ENCODE data around the gene C10orf88. TPM values are rescaled to one million over a fixed set of nuclear protein-coding genes. Genes with fewer than 3 reads are reported as not detected.

Gene C10orf88
- 8.0 TPM for polyA plus RNA-seq (2013, experiment 1 of 2)
- 8.1 TPM for polyA plus RNA-seq (2013, experiment 2 of 2)

DNA sequence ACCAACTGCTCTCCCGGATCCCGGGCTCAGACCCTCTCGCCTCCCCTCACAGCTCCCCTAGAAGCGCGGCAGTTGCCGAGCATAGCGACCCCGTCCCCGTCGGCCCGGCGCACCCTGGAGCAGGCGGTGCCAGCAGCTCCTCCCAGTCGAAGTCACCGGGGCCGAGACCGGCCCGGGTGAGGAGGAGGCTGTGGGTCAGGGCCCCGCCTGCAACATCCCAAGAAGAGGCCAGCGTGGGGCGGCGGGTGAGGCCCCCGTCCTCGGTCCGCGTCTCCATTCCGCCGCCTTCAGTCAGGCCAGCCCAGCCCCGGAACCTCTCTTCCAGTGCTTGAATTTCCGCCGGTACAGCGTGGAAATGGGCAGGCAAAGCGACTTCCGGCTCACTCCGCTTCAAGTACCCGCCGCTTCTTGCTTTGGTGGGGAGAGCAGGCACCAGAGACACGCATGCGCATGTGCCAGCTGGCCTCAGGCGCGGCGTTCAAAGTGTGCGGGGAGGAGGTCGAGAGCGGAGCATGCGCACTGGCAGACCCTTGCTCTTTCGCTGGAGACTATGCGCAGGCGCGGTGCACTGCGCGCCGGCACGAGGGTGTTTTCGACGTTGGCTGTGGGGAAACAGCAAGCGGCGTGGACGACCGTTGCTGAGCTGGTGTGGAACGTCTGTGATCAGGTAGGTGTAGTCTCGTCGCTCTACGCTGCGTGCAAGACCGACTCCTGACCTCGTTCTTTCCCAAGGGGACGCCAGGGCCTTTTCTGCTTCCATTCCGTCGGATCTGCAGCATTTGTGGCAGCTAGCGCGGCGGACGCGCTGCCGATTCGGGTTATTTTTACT, at the start of gene C10orf88:
Gene C10orf88, minus strand, starts transcription at position 326 of the 829 bp plus-strand sequence. Its CDS starts 49 bp downstream, at position 277.
- H3K4me2 ChIP-seq (ENCODE audit: insufficient read depth, low read length, poor library complexity, severe bottlenecking), result peak within 1 kb of the TSS; percentile 79
- peak within 1 kb of the TSS; percentile 73 to 93 for H3K4me3 ChIP-seq (ENCODE audit: low read length in 2 of 2)
- H3K27me3 ChIP-seq (ENCODE audit: control insufficient read depth in 3 of 3, insufficient read depth in 3 of 3, low read depth in 1 of 3, low read length in 3 of 3), result no peaks in the 10 kb centered on the region
- H2BK5ac ChIP-seq (ENCODE audit: low read length), result no peak within 1 kb of the TSS
- H3K14ac ChIP-seq (ENCODE audit: low read length), result peak within 1 kb of the TSS; percentile 58
- peak within 1 kb of the TSS; percentile 82 for H2BK120ac ChIP-seq (ENCODE audit: low read depth, low read length)
- no peak within 1 kb of the TSS for H3K4ac ChIP-seq (ENCODE audit: low read length)
- WGBS, 2 donors (ENCODE audit: extremely low coverage in 2 of 2, insufficient read length in 2 of 2, insufficient replicate concordance in 1 of 2), result no CpG with 5 or more reads among the region's 77 CpGs
- peak within 1 kb of the TSS; percentile 38 for H3K23ac ChIP-seq (ENCODE audit: low read depth, low read length, poor library complexity)
- peak within 1 kb of the TSS; percentile 98 for H3K18ac ChIP-seq (ENCODE audit: low read length)
- peak within 1 kb of the TSS; percentile 96 for H3K9ac ChIP-seq (ENCODE audit: low read depth, low read length, poor library complexity)
- peaks cover 2 to 3% of the 10 kb centered on the region in 2 donors for H3K4me1 ChIP-seq (ENCODE audit: control insufficient read depth in 2 of 2, insufficient read depth in 1 of 2, low read depth in 1 of 2, low read length in 2 of 2)
- H4K91ac ChIP-seq (ENCODE audit: low read depth, low read length, poor library complexity), result no peak within 1 kb of the TSS
- H4K8ac ChIP-seq (ENCODE audit: low read depth, low read length), result peak within 1 kb of the TSS; percentile 67
- no peaks in the 10 kb centered on the region for H3K79me1 ChIP-seq (ENCODE audit: low read depth, low read length)
- peaks cover 3 to 5% of the 10 kb centered on the region in 2 donors for H3K9me3 ChIP-seq (replicated peaks in 1 of 2; ENCODE audit: control insufficient read depth in 2 of 2, insufficient read depth in 1 of 2, low read depth in 1 of 2, low read length in 2 of 2)
- DNase-seq (ENCODE audit: low spot score), result peak; percentile 97
- H2BK15ac ChIP-seq (ENCODE audit: low read length), result peak within 1 kb of the TSS; percentile 91
- H2AK5ac ChIP-seq (ENCODE audit: low read depth, low read length), result peak within 1 kb of the TSS; percentile 85
- peak within 1 kb of the TSS; percentile 82 for H2AFZ ChIP-seq (ENCODE audit: low read length)
- H3K36me3 ChIP-seq (replicated peaks in 1 of 2; ENCODE audit: control insufficient read depth in 2 of 2, insufficient read depth in 2 of 2, low read length in 2 of 2), result peaks cover 0 to 34% of the 10 kb centered on the region in 2 donors
- H3K27ac ChIP-seq (replicated peaks; ENCODE audit: low read length), result peak within 1 kb of the TSS; percentile 75
- H2BK12ac ChIP-seq (ENCODE audit: low read length), result peak within 1 kb of the TSS; percentile 73

GRCh38 chr10:123001370-123001769, 47.3 kb upstream of the C10orf88 start:
- Histone ChIP-seq H3K9ac (ENCODE audit: low read depth, low read length, poor library complexity) (no peak overlapping the region), H3K79me1 (ENCODE audit: low read depth, low read length) (no peaks in the 10 kb centered on the region), H4K8ac (ENCODE audit: low read depth, low read length) (no peak overlapping the region), H2BK120ac (ENCODE audit: low read depth, low read length) (no peak overlapping the region), H3K4ac (ENCODE audit: low read length) (no peak overlapping the region), H3K14ac (ENCODE audit: low read length) (no peak overlapping the region), H3K9me3 (replicated peaks in 1 of 2; ENCODE audit: control insufficient read depth in 2 of 2, insufficient read depth in 1 of 2, low read depth in 1 of 2, low read length in 2 of 2) (no peaks in the 10 kb centered on the region), H3K36me3 (replicated peaks in 1 of 2; ENCODE audit: control insufficient read depth in 2 of 2, insufficient read depth in 2 of 2, low read length in 2 of 2) (peaks cover 0 to 11% of the 10 kb centered on the region in 2 donors), H3K4me3 (ENCODE audit: low read length in 2 of 2) (no peak overlapping the region), H2BK15ac (ENCODE audit: low read length) (no peak overlapping the region), H3K4me1 (ENCODE audit: control insufficient read depth in 2 of 2, insufficient read depth in 1 of 2, low read depth in 1 of 2, low read length in 2 of 2) (peaks cover 2 to 3% of the 10 kb centered on the region in 2 donors), H2AK5ac (ENCODE audit: low read depth, low read length) (no peak overlapping the region), H2AFZ (ENCODE audit: low read length) (no peak overlapping the region), H2BK5ac (ENCODE audit: low read length) (no peak overlapping the region), H3K27me3 (ENCODE audit: control insufficient read depth in 3 of 3, insufficient read depth in 3 of 3, low read depth in 1 of 3, low read length in 3 of 3) (no peaks in the 10 kb centered on the region), H3K23ac (ENCODE audit: low read depth, low read length, poor library complexity) (no peak overlapping the region), H2BK12ac (ENCODE audit: low read length) (no peak overlapping the region), H3K4me2 (ENCODE audit: insufficient read depth, low read length, poor library complexity, severe bottlenecking) (no peak overlapping the region), H3K27ac (replicated peaks; ENCODE audit: low read length) (no peak overlapping the region), H3K18ac (ENCODE audit: low read length) (no peak overlapping the region), H4K91ac (ENCODE audit: low read depth, low read length, poor library complexity) (no peak overlapping the region)
- WGBS, 2 donors (ENCODE audit: extremely low coverage in 2 of 2, insufficient read length in 2 of 2, insufficient replicate concordance in 1 of 2), result no CpG with 5 or more reads among the region's 2 CpGs
- no peak for DNase-seq (ENCODE audit: low spot score)

GRCh38 chr10:123000155-123000554, 46.1 kb upstream of the C10orf88 start:
- Histone ChIP-seq H4K91ac (ENCODE audit: low read depth, low read length, poor library complexity) (no peak overlapping the region), H2AK5ac (ENCODE audit: low read depth, low read length) (no peak overlapping the region), H3K27me3 (ENCODE audit: control insufficient read depth in 3 of 3, insufficient read depth in 3 of 3, low read depth in 1 of 3, low read length in 3 of 3) (no peaks in the 10 kb centered on the region), H3K14ac (ENCODE audit: low read length) (no peak overlapping the region), H3K18ac (ENCODE audit: low read length) (no peak overlapping the region), H2BK5ac (ENCODE audit: low read length) (no peak overlapping the region), H3K4me3 (ENCODE audit: low read length in 2 of 2) (no peak overlapping the region), H2BK15ac (ENCODE audit: low read length) (no peak overlapping the region), H2AFZ (ENCODE audit: low read length) (no peak overlapping the region), H3K27ac (replicated peaks; ENCODE audit: low read length) (no peak overlapping the region), H4K8ac (ENCODE audit: low read depth, low read length) (no peak overlapping the region), H3K9me3 (replicated peaks in 1 of 2; ENCODE audit: control insufficient read depth in 2 of 2, insufficient read depth in 1 of 2, low read depth in 1 of 2, low read length in 2 of 2) (no peaks in the 10 kb centered on the region), H3K4me1 (ENCODE audit: control insufficient read depth in 2 of 2, insufficient read depth in 1 of 2, low read depth in 1 of 2, low read length in 2 of 2) (peaks cover 2 to 3% of the 10 kb centered on the region in 2 donors), H3K9ac (ENCODE audit: low read depth, low read length, poor library complexity) (no peak overlapping the region), H2BK120ac (ENCODE audit: low read depth, low read length) (no peak overlapping the region), H2BK12ac (ENCODE audit: low read length) (no peak overlapping the region), H3K4me2 (ENCODE audit: insufficient read depth, low read length, poor library complexity, severe bottlenecking) (no peak overlapping the region), H3K79me1 (ENCODE audit: low read depth, low read length) (no peaks in the 10 kb centered on the region), H3K4ac (ENCODE audit: low read length) (no peak overlapping the region), H3K36me3 (replicated peaks in 1 of 2; ENCODE audit: control insufficient read depth in 2 of 2, insufficient read depth in 2 of 2, low read length in 2 of 2) (peaks cover 2 to 22% of the 10 kb centered on the region in 2 donors), H3K23ac (ENCODE audit: low read depth, low read length, poor library complexity) (no peak overlapping the region)
- no peak for DNase-seq (ENCODE audit: low spot score)
- WGBS, 2 donors (ENCODE audit: extremely low coverage in 2 of 2, insufficient read length in 2 of 2, insufficient replicate concordance in 1 of 2), result no CpG with 5 or more reads among the region's 3 CpGs

DNA sequence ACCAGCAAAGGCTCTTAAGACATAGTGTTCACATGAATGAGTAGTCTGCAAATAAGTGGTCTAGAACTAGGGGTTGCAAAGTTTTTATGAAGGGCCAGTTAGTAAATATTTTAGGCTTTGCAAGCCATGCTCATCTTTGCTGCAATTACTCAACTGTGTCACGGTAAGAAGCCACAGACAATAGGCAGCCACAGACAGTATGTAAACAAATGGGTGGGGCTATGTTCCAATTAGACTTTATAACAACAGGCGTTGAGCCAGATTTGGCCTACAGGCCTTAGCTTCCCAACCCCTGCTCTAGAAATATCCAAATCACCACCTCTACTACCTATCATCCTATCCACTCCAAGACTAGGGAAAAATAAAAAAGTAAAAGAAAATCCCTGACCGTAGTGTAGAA, 45.3 kb upstream of the C10orf88 start:
- H3K4ac ChIP-seq (ENCODE audit: low read length), result no peak overlapping the region

More for the DNA sequence above, 45.3 kb upstream of the C10orf88 start:
- H3K27me3 ChIP-seq (ENCODE audit: control insufficient read depth in 3 of 3, insufficient read depth in 3 of 3, low read depth in 1 of 3, low read length in 3 of 3), result no peaks in the 10 kb centered on the region
- DNase-seq (ENCODE audit: low spot score), result no peak
- no CpG with 5 or more reads among the region's 3 CpGs for WGBS, 2 donors (ENCODE audit: extremely low coverage in 2 of 2, insufficient read length in 2 of 2, insufficient replicate concordance in 1 of 2)
- H3K79me1 ChIP-seq (ENCODE audit: low read depth, low read length), result no peaks in the 10 kb centered on the region
- no peak overlapping the region for H3K18ac ChIP-seq (ENCODE audit: low read length)
- no peak overlapping the region for H2BK12ac ChIP-seq (ENCODE audit: low read length)
- H3K36me3 ChIP-seq (replicated peaks in 1 of 2; ENCODE audit: control insufficient read depth in 2 of 2, insufficient read depth in 2 of 2, low read length in 2 of 2), result peaks cover 4 to 30% of the 10 kb centered on the region in 2 donors
- H3K23ac ChIP-seq (ENCODE audit: low read depth, low read length, poor library complexity), result no peak overlapping the region
- H3K9ac ChIP-seq (ENCODE audit: low read depth, low read length, poor library complexity), result no peak overlapping the region
- H3K4me3 ChIP-seq (ENCODE audit: low read length in 2 of 2), result no peak overlapping the region
- H4K91ac ChIP-seq (ENCODE audit: low read depth, low read length, poor library complexity), result no peak overlapping the region
- H2AFZ ChIP-seq (ENCODE audit: low read length), result no peak overlapping the region
- no peak overlapping the region for H2BK15ac ChIP-seq (ENCODE audit: low read length)
- no peaks in the 10 kb centered on the region for H3K9me3 ChIP-seq (replicated peaks in 1 of 2; ENCODE audit: control insufficient read depth in 2 of 2, insufficient read depth in 1 of 2, low read depth in 1 of 2, low read length in 2 of 2)
- H2AK5ac ChIP-seq (ENCODE audit: low read depth, low read length), result no peak overlapping the region
- H2BK5ac ChIP-seq (ENCODE audit: low read length), result no peak overlapping the region
- peaks cover 2 to 3% of the 10 kb centered on the region in 2 donors for H3K4me1 ChIP-seq (ENCODE audit: control insufficient read depth in 2 of 2, insufficient read depth in 1 of 2, low read depth in 1 of 2, low read length in 2 of 2)
- no peak overlapping the region for H3K14ac ChIP-seq (ENCODE audit: low read length)
- H3K4me2 ChIP-seq (ENCODE audit: insufficient read depth, low read length, poor library complexity, severe bottlenecking), result no peak overlapping the region
- H3K27ac ChIP-seq (replicated peaks; ENCODE audit: low read length), result no peak overlapping the region
- no peak overlapping the region for H4K8ac ChIP-seq (ENCODE audit: low read depth, low read length)
- H2BK120ac ChIP-seq (ENCODE audit: low read depth, low read length), result no peak overlapping the region
